Measurements from ENCODE around the gene ZNF768. TPM values are rescaled to one million over a fixed set of nuclear protein-coding genes. Genes with fewer than 3 reads are reported as not detected.
A peak's percentile ranks its signal among the peaks of the same experiment; 100 is the strongest.

The ZNF768 gene
- total RNA-seq, 2 experiments from 2014 or later = 8.3 to 9.2 TPM

- no peak overlapping the region for H3K4me3 Mint-ChIP-seq
Measured at GRCh38 chr16:30566531-30566930, 40.2 kb upstream of the ZNF768 start.

GRCh38 chr16:30565984-30566383, 39.6 kb upstream of the ZNF768 start:
- TF ChIP-seq CTCF (IDR thresholded peaks at IDR 0.05) = no peak
- ChIA-PET POLR2A (interaction anchor here (0.9 to 4.0 kb wide), 5 partner anchors 8 to 44 kb away, joined by 3 to 35 read pairs (median 4); partner anchors contain the start of genes ZNF689, ZNF747 and ZNF764), CTCF (interaction anchor here (1.1 to 2.6 kb wide), 6 partner anchors 31 to 136 kb away, joined by 3 to 11 read pairs (median 5); partner anchors contain the start of genes DCTPP1 and ZNF747)
- DNase-seq (no peak), ATAC-seq (no peak)
- intact Hi-C loops (cut with micrococcal nuclease) = no loop called here
- Mint-ChIP-seq H3K36me3 (ENCODE audit: low read depth) (peaks cover 2% of the 10 kb centered on the region), H3K27me3 (no peaks in the 10 kb centered on the region), H3K9me3 (no peaks in the 10 kb centered on the region), H3K27ac (no peak overlapping the region), H3K4me1 (ENCODE audit: low read depth) (peaks cover 35% of the 10 kb centered on the region), H3K4me3 (no peak overlapping the region)

More at GRCh38 chr16:30566531-30566930, 40.2 kb upstream of the ZNF768 start:
- CTCF ChIA-PET = interaction anchor here (1.0 to 2.6 kb wide), 4 partner anchors 31 to 137 kb away, joined by 4 to 11 read pairs (median 5); partner anchors contain the start of genes DCTPP1 and ZNF747
- DNase-seq (no peak), ATAC-seq (no peak)
- Mint-ChIP-seq H3K27me3 (no peaks in the 10 kb centered on the region), H3K36me3 (ENCODE audit: low read depth) (peaks cover 2% of the 10 kb centered on the region), H3K4me1 (ENCODE audit: low read depth) (peaks cover 31% of the 10 kb centered on the region), H3K27ac (no peak overlapping the region), H3K9me3 (no peaks in the 10 kb centered on the region)
- POLR2A ChIA-PET = interaction anchor here (0.9 to 4.0 kb wide), 5 partner anchors 8 to 44 kb away, joined by 3 to 35 read pairs (median 4); partner anchors contain the start of genes ZNF689, ZNF747 and ZNF764
- intact Hi-C loops (cut with micrococcal nuclease) = no loop called here
- TF ChIP-seq CTCF (IDR thresholded peaks at IDR 0.05) = no peak

- Mint-ChIP-seq H3K4me3 (no peak overlapping the region), H3K27ac (no peak overlapping the region), H3K9me3 (no peaks in the 10 kb centered on the region), H3K4me1 (ENCODE audit: low read depth) (peaks cover 34% of the 10 kb centered on the region), H3K36me3 (ENCODE audit: low read depth) (peaks cover 2% of the 10 kb centered on the region), H3K27me3 (no peaks in the 10 kb centered on the region)
- ATAC-seq (no peak), DNase-seq (no peak)
- CTCF ChIA-PET = interaction anchor here (1.1 to 2.6 kb wide), 6 partner anchors 31 to 136 kb away, joined by 3 to 11 read pairs (median 5); partner anchors contain the start of genes DCTPP1 and ZNF747
- intact Hi-C loops (cut with micrococcal nuclease) = no loop called here
- no peak for TF ChIP-seq CTCF (IDR thresholded peaks at IDR 0.05)
- POLR2A ChIA-PET = interaction anchor here (1.2 to 4.0 kb wide), 4 partner anchors 7 to 45 kb away, joined by 4 to 35 read pairs (median 16); partner anchors contain the start of genes ZNF689, ZNF747 and ZNF764
Measured at GRCh38 chr16:30565526-30565925, 39.2 kb upstream of the ZNF768 start.

GRCh38 chr16:30562021-30562420, 35.7 kb upstream of the ZNF768 start:
- peaks cover 22% of the 10 kb centered on the region for H3K4me1 Mint-ChIP-seq (ENCODE audit: low read depth)

More at GRCh38 chr16:30562021-30562420, 35.7 kb upstream of the ZNF768 start:
- DNase-seq (no peak), ATAC-seq (no peak)
- Mint-ChIP-seq H3K4me3 (peak overlapping the region; percentile 76), H3K9me3 (no peaks in the 10 kb centered on the region), H3K36me3 (ENCODE audit: low read depth) (peaks cover 5% of the 10 kb centered on the region), H3K27me3 (no peaks in the 10 kb centered on the region), H3K27ac (peak overlapping the region; percentile 81)
- ChIA-PET CTCF (interaction anchor here (2.4 kb wide), 1 partner anchor 67 kb away, joined by 6 read pairs; no protein-coding TSS in a partner anchor), POLR2A (interaction anchor here (0.7 to 2.2 kb wide), 8 partner anchors 10 to 190 kb away, joined by 3 to 19 read pairs (median 4); partner anchors contain the start of gene ZNF747)
- intact Hi-C loops (cut with micrococcal nuclease) = no loop called here
- TF ChIP-seq CTCF (IDR thresholded peaks at IDR 0.05) = no peak

Measured in activated CD8-positive, alpha-beta T cell treated with anti-CD3 and anti-CD28 coated beads for 36 hours (primary cell).